Large intestine (tissue), 3 donors: ENCODE measurements around the gene GMDS. TPM values are rescaled to one million over a fixed set of nuclear protein-coding genes. Genes with fewer than 3 reads are reported as not detected.

ENCODE experiments used
- DNase-seq, 2 donors: peaks; one replicate each; pipeline versions ENCODE4 v3.0.0 to v3.0.0-alpha.2; 2013
- H3K27ac ChIP-seq: one replicate; pipeline ENCODE4 v1.5.1; 2013; ENCODE audit warnings: low read length
- H3K27me3 ChIP-seq: 2 replicates; pipeline ENCODE4 v1.6.1; 2013; ENCODE audit warnings: low read length; ENCODE audit not compliant: control insufficient read depth, insufficient read depth
- H3K36me3 ChIP-seq: 2 replicates; pipeline ENCODE4 v1.6.1; 2013; ENCODE audit warnings: low read length; ENCODE audit not compliant: control insufficient read depth, insufficient read depth
- H3K4me1 ChIP-seq: one replicate; pipeline ENCODE4 v1.6.1; 2013; ENCODE audit warnings: low read length; ENCODE audit not compliant: control insufficient read depth, insufficient read depth
- H3K4me3 ChIP-seq: one replicate; pipeline ENCODE4 v1.5.1; 2013; ENCODE audit warnings: low read length
- H3K9me3 ChIP-seq: one replicate; pipeline ENCODE4 v1.6.1; 2013; ENCODE audit warnings: mild to moderate bottlenecking, low read depth, low read length, moderate library complexity; ENCODE audit not compliant: control insufficient read depth
- WGBS: methylation state at CpG from one replicate; pipeline ENCODE4 v1.1.5; 2013; ENCODE audit warnings: low lambda C conversion rate; ENCODE audit not compliant: insufficient coverage; 5-methylcytosine and 5-hydroxymethylcytosine counted together
- polyA plus RNA-seq: library from polyadenylated mRNA; unstranded; fragments of 120-200 nt; gene quantifications from one replicate; pipeline ENCODE4 v1.2.1, GENCODE V29; 2013

GMDS gene
- polyA plus RNA-seq, 1 donor = 58.9 TPM

DNA sequence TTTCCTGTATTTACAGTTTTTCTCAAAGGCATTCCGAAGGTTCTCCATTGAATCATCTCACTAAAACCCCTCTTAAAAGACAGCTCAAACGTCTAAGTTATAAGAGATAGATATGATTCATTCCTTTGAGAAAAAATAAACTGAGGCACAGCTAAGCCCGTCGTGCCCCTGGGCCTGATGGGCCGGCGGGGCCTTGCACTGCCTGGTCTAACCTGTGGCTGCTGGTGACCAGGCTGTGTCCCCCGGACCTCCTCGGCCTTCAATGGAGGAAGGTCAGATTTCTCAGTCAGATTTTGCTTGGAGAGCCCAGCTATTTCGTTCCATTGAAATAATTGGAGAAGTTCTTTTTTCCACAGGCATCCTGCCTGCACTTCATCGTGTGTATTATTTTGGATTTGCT lies 647.0 kb downstream of the GMDS start:
- Histone ChIP-seq H3K4me3 (no peak overlapping the region), H3K4me1 (peaks cover 13% of the 10 kb centered on the region), H3K27ac (no peak overlapping the region), H3K27me3 (peaks cover 94% of the 10 kb centered on the region), H3K9me3 (peaks cover 8% of the 10 kb centered on the region), H3K36me3 (no peaks in the 10 kb centered on the region)
- DNase-seq = no peak
- WGBS = no CpG with 5 or more reads among the region's 10 CpGs

DNA sequence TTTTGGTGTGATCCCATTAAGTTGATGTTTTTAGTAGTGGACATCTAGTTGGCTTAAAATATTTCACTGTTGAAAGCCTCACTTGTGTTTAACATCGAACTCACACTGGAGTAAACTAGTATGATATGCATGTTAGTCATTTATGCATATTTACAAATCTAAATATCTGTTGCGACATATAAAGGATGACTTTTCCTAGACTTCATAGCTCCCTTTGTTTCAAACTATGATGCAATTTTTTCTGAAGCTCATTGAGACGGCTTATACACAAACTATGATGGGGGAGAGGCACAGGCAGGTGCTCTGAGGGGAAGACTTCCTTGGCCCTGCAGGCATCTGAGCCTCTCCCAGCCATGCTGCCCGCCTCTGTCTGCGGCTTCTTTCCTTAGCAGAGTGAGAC lies 647.5 kb downstream of the GMDS start:
- 80% methylated on average over 1 of the region's 5 CpGs for WGBS

DNA sequence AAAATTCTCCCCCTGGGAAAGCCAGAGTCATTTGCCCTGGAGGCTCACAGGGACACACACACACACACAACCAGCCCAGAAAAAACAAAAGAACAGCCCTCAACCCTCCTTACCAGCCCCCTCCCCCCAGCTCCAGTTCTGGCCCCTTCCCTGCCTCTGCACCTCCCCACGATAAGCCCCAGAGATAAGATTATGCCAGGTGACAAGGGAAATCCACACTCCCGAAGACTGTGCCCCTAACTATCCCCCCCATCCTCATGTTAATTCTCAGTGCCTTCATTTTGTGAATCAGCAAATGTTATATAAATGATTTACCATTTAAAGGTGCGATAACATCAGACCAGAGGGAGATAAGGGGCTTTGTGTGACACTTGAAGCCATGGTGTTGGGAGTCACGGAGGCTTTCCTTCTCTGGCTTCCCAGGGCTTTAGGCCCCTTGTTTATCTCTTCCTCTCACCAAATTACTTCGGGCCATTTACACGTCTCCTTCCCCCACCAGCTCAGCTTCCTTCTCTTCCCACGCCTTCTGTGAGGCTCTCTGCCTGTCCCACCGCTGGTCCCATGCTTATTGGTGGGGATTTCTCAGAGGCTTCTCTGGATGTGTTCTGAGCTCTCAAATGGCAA lies 648.2 kb downstream of the GMDS start:
- Histone ChIP-seq H3K9me3 (peaks cover 8% of the 10 kb centered on the region), H3K27me3 (peaks cover 89% of the 10 kb centered on the region)
- no CpG with 5 or more reads among the region's 8 CpGs for WGBS

More for the DNA sequence above, 647.5 kb downstream of the GMDS start:
- H3K4me3 ChIP-seq = no peak overlapping the region
- H3K27ac ChIP-seq = no peak overlapping the region
- H3K9me3 ChIP-seq = peaks cover 8% of the 10 kb centered on the region
- peaks cover 13% of the 10 kb centered on the region for H3K4me1 ChIP-seq
- peaks cover 94% of the 10 kb centered on the region for H3K27me3 ChIP-seq
- no peak for DNase-seq
- H3K36me3 ChIP-seq = no peaks in the 10 kb centered on the region

DNA sequence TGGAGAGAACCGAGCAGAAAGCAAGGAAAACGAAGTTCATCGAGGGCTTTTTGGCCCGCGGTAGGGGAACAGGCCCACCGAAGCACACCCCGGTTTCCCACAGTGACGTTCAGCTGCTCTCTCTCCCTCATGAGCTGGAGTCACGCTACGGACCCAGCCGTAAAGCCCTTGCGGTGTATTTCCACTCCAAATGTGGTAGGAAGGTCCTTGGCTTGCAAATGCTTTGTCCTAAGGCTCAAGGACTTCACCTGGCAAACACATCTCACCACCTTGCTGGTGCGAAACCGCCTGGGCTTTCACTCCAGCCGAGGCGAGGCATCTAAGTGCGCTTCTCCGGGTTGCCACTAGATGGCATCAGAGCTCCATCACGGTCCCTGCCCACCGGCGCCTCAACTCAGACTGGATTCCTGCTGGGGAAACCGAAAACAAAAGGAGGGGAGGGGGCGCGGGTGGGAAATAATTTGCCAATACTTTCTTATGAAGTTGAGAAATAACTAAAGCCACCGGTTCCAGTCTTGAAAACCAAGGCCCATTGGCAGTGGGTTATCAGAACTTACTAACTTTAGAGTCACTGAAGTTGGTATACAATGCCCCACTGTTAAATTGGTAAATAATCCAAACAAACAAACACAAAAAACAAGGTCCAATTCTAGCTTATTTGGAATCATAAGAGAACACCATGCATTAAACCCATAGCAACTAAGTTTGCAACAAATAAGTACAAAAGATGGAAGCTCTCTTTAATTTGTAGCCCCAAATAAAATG lies 649.1 kb downstream of the GMDS start:
- no CpG with 5 or more reads among the region's 25 CpGs for WGBS
- Histone ChIP-seq H3K36me3 (no peaks in the 10 kb centered on the region), H3K4me1 (peaks cover 13% of the 10 kb centered on the region), H3K27me3 (peaks cover 79% of the 10 kb centered on the region), H3K27ac (no peak overlapping the region), H3K9me3 (peaks cover 8% of the 10 kb centered on the region), H3K4me3 (no peak overlapping the region)
- DNase-seq = peak; percentile 47 to 49

More for the DNA sequence above, 648.2 kb downstream of the GMDS start:
- Histone ChIP-seq H3K4me3 (no peak overlapping the region), H3K36me3 (no peaks in the 10 kb centered on the region), H3K27ac (no peak overlapping the region), H3K4me1 (peaks cover 13% of the 10 kb centered on the region)
- no peak for DNase-seq

DNA sequence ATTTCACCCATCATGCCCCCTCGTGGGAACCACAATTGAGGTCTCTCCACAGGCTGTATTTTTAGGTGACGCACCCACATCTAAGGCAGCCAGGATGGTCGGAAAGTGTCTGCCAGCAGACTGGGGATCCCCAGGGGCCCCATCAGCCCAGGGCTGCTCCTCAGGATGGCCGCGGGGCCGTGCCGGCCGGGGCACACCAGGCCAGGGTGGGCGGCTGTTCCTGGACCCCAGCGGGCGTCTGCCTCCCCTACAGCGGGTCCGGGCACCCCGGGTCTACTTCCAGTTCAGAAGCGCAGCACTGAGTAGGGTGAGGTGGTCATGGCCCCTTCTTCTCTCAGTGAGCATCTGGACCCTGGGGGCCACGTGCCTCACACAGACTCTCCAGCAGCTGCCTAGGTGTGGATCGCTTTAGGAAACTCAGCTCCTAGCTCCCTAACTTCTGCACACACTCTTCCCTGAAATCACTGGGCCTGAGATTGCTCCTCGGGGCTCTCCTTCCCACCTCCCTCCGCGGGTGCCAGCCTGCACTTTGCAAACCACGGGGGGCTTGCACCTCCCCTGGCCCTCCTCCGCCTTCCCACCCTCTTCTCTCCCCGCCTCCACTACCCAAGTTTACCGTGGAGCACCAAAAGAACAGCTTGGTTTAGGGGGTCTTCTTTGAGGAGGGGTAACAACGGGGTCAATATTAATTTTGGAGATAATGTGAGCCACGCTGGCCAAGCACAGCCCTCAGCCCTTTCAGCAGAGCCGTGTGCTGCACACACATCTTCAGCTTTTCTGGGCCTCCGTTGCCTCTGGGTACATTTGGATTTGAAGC lies 649.9 kb downstream of the GMDS start:
- WGBS = no CpG with 5 or more reads among the region's 28 CpGs
- no peak overlapping the region for H3K27ac ChIP-seq

DNA sequence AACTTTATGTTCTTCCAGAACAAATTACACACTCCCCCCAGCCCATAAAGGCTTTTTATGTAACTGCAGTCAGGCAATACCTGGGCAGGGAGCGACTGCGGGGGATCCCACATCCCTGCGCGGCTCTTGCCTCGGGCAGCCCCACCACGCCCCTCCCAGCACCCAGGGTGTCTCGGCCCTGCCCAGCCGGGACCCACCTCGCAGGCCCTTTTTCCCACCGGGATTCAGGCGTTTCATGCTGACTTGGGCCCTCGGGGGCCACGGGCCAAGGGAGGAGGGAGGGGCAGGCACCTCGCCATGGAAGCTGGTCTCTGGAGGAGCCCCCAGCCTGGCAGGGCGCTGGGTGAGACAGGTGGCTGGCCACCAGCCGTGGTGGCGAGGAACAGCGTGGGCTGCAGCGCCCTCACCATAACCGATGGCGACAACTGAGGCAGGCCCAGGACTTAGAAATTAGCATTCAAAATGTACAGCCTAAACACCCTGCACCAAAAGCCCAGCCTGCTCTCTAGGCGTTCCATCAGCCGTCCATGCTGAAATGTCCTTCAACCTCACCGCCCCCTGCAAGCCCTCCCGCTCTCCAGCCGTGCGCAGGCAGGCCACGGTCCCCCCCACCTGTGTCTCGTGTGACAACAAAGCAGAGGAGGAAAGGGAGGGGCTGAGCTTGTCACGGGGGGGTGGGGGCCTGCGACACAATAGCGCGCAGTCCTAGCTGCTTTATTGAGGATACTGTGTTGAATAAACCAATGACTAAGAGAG lies 650.8 kb downstream of the GMDS start:
- Histone ChIP-seq H3K4me1 (peaks cover 5% of the 10 kb centered on the region), H3K9me3 (peaks cover 8% of the 10 kb centered on the region), H3K4me3 (no peak overlapping the region), H3K27me3 (peaks cover 62% of the 10 kb centered on the region), H3K36me3 (no peaks in the 10 kb centered on the region), H3K27ac (no peak overlapping the region)
- WGBS = 80% methylated on average over 2 of the region's 33 CpGs
- DNase-seq = no peak

More for the DNA sequence above, 649.9 kb downstream of the GMDS start:
- no peak for DNase-seq
- peaks cover 8% of the 10 kb centered on the region for H3K9me3 ChIP-seq
- H3K27me3 ChIP-seq = peaks cover 71% of the 10 kb centered on the region
- no peaks in the 10 kb centered on the region for H3K36me3 ChIP-seq
- no peak overlapping the region for H3K4me3 ChIP-seq
- H3K4me1 ChIP-seq = peaks cover 5% of the 10 kb centered on the region

DNA sequence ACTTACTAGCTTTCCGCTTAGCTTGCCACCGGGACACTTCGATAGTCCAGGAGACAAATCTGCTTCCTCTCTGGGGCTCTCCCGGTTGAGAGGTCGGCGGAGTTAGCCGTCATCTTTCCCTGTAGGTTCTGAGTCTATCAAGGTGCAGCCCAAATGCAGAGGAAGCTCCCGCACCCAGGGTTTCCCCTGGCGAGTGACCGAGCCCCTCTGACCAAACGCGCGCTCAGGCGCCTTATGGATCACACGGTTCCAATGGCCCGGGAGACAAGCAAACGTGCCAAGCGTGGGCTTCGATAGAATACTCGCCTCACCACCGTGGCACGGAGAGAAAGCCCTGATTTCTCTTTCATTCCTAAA lies 651.5 kb downstream of the GMDS start:
- H3K27ac ChIP-seq = no peak overlapping the region
- 94% methylated on average over 3 of the region's 22 CpGs for WGBS
- no peaks in the 10 kb centered on the region for H3K36me3 ChIP-seq
- no peak overlapping the region for H3K4me3 ChIP-seq
- H3K27me3 ChIP-seq = peaks cover 56% of the 10 kb centered on the region
- peaks cover 5% of the 10 kb centered on the region for H3K4me1 ChIP-seq
- H3K9me3 ChIP-seq = peaks cover 7% of the 10 kb centered on the region
- no peak for DNase-seq

DNA sequence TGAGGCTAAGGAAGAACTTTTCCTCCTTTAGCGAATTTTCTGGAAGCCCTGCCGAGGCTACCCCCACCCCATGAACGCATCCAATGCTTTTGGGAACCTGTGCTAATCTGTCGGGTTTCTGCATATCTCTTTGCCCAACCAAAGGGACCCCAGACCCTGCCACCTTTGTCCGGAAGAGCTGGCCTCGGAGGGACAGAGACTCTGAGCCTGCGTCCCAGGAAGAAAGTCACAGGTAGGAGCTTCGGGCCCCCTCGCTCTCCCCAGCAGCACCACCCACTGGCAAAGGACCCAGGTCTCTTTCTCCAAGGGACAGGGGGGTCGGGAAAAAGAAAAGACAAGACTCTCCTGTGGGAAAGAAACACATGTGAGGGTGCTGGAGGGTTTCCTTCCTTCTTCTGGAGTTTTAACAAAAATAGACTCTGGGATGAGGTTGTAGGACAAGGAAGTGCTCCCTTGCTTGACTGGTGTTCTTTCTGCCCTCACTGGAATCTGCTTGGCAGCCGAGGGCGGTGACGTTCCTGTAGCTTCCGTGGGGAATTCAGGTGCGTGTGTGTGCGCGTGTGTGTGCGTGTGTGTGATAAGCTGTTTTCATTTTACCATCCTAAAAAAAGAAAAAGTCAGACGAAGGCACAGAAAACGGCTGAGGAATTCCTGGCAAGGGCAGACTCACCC lies 652.0 kb downstream of the GMDS start:
- 100% methylated on average over 1 of the region's 20 CpGs for WGBS

DNA sequence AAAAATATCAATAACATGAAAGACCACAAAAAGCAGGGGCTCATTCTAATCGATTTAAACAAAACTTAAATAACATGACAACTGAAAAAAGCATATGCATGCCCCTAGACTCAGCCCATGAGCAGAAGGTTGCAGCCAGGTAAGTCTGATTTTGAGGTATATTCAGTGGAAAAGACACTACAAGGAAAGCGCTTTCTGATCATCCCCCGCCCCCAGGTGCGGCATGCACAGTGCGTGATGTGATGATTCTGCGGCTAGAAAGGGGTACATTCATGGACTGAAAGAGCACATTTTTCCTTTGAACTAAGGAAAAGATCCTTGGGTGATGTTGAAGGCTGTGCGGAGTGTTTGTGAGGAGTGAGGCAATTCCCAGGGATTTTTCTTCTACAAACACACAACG lies 652.6 kb downstream of the GMDS start:
- H3K4me1 ChIP-seq = peaks cover 5% of the 10 kb centered on the region
- 100% methylated on average over 1 of the region's 8 CpGs for WGBS
- DNase-seq = no peak
- H3K36me3 ChIP-seq = no peaks in the 10 kb centered on the region
- no peak overlapping the region for H3K4me3 ChIP-seq
- peaks cover 5% of the 10 kb centered on the region for H3K9me3 ChIP-seq
- H3K27ac ChIP-seq = no peak overlapping the region
- H3K27me3 ChIP-seq = peaks cover 45% of the 10 kb centered on the region

More for the DNA sequence above, 652.0 kb downstream of the GMDS start:
- Histone ChIP-seq H3K9me3 (peaks cover 5% of the 10 kb centered on the region), H3K4me3 (no peak overlapping the region), H3K4me1 (peaks cover 5% of the 10 kb centered on the region), H3K27me3 (peaks cover 50% of the 10 kb centered on the region), H3K36me3 (no peaks in the 10 kb centered on the region), H3K27ac (no peak overlapping the region)
- no peak for DNase-seq
